ENCODE measurements around the gene GALNT17.

The GALNT17 gene

GRCh38 chr7:71301167-71301566 is 169.2 kb downstream of the GALNT17 start:
- Histone ChIP-seq H3K9me3 (ENCODE audit: control insufficient read depth, insufficient read depth, low read depth, low read length) (no peaks in the 10 kb centered on the region), H3K36me3 (ENCODE audit: control insufficient read depth in 2 of 2, insufficient read depth in 1 of 2, low read length in 2 of 2) (no peaks in the 10 kb centered on the region), H3K4me1 (ENCODE audit: control insufficient read depth, insufficient read depth, low read length) (no peaks in the 10 kb centered on the region), H3K27ac (ENCODE audit: extremely low read depth, low read depth, low read length) (no peak overlapping the region), H3K4me3 (ENCODE audit: low read depth, low read length) (no peak overlapping the region)
- TF ChIP-seq EGR2 (tag by site-specific recombination; IDR thresholded peaks at IDR 0.05; ENCODE audit: low read depth) (no peak), ZNF76 (tag by site-specific recombination; IDR thresholded peaks at IDR 0.05; ENCODE audit: borderline replicate concordance, low read depth) (no peak), ZNF174 (tag by site-specific recombination; IDR thresholded peaks at IDR 0.05) (no peak), HOXC10 (CRISPR knock-in tag; IDR thresholded peaks at IDR 0.05) (no peak), ZNF621 (tag by site-specific recombination; IDR thresholded peaks at IDR 0.05) (no peak), ZSCAN4 (tag by site-specific recombination; IDR thresholded peaks at IDR 0.05) (no peak), ZFP41 (tag by site-specific recombination; IDR thresholded peaks at IDR 0.05; ENCODE audit: borderline replicate concordance) (no peak), TRIM28 (IDR thresholded peaks at IDR 0.05; ENCODE audit: borderline replicate concordance, low read length) (no peak), ZNF654 (tag by site-specific recombination; IDR thresholded peaks at IDR 0.05; ENCODE audit: low read depth) (no peak), KLF1 (tag by site-specific recombination; IDR thresholded peaks at IDR 0.05) (no peak), MZF1 (tag by site-specific recombination; IDR thresholded peaks at IDR 0.05; ENCODE audit: borderline replicate concordance) (no peak)
- CTCF ChIA-PET, result interaction anchor here (0.6 kb wide), 1 partner anchor 625 kb away, joined by 3 read pairs; no protein-coding TSS in a partner anchor
- POLR2A ChIA-PET, result no interaction called here

DNA sequence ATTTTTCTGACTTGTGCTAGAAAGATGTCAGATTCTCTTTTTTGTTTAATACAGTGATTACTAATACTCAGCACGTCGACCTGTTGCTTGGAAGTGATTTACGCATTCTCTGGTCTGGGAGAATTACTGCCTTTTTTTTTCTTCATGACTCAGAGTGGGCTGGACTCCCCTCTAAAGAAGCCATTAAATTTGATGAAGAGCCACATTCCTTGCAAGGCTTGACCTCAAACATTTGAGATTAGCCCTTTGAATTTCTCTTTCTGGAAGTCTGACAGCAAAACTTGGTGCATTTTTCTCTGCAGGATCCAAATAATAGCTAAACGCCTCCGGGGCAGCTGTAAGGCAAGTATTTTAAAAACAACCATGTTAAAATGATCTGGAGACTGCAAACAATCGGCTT is 171.6 kb downstream of the GALNT17 start:
- no peak overlapping the region for H3K4me3 ChIP-seq (ENCODE audit: low read depth, low read length)
- CTCF ChIA-PET, result no interaction called here
- H3K27ac ChIP-seq (ENCODE audit: extremely low read depth, low read depth, low read length), result no peak overlapping the region
- H3K4me1 ChIP-seq (ENCODE audit: control insufficient read depth, insufficient read depth, low read length), result no peaks in the 10 kb centered on the region
- no peak for TF ChIP-seq ZNF514 (tag by site-specific recombination; IDR thresholded peaks at IDR 0.05)
- no peak for TF ChIP-seq ZNF24 (tag by site-specific recombination; IDR thresholded peaks at IDR 0.05)
- TF ChIP-seq KLF1 (tag by site-specific recombination; IDR thresholded peaks at IDR 0.05), result no peak
- no peak for TF ChIP-seq ZNF544 (tag by site-specific recombination; IDR thresholded peaks at IDR 0.05)
- no peak for TF ChIP-seq ZNF521 (tag by site-specific recombination; IDR thresholded peaks at IDR 0.05)
- TF ChIP-seq ZBTB7A (tag by site-specific recombination; IDR thresholded peaks at IDR 0.05; ENCODE audit: low read depth), result no peak
- no peak for TF ChIP-seq ZNF701 (tag by site-specific recombination; IDR thresholded peaks at IDR 0.05)
- no peak for TF ChIP-seq ATF2 (tag by site-specific recombination; IDR thresholded peaks at IDR 0.05; ENCODE audit: low read depth)
- TF ChIP-seq KLF8 (tag by site-specific recombination; IDR thresholded peaks at IDR 0.05), result no peak
- no peak for TF ChIP-seq PBX3 (CRISPR knock-in tag; IDR thresholded peaks at IDR 0.05)
- TF ChIP-seq, protein P1, sequence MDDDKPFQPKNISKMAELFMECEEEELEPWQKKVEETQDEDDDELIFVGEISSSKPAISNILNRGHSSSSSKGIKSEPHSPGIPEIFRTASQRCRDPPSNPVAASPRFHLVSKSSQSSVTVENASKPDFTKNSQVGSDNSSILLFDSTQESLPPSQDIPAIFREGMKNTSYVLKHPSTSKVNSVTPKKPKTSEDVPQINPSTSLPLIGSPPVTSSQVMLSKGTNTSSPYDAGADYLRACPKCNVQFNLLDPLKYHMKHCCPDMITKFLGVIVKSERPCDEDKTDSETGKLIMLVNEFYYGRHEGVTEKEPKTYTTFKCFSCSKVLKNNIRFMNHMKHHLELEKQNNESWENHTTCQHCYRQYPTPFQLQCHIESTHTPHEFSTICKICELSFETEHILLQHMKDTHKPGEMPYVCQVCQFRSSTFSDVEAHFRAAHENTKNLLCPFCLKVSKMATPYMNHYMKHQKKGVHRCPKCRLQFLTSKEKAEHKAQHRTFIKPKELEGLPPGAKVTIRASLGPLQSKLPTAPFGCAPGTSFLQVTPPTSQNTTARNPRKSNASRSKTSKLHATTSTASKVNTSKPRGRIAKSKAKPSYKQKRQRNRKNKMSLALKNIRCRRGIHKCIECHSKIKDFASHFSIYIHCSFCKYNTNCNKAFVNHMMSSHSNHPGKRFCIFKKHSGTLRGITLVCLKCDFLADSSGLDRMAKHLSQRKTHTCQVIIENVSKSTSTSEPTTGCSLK (tag by site-specific recombination; IDR thresholded peaks at IDR 0.05), result no peak
- no peak for TF ChIP-seq ZNF776 (tag by site-specific recombination; IDR thresholded peaks at IDR 0.05; ENCODE audit: borderline replicate concordance)
- TF ChIP-seq EGR2 (tag by site-specific recombination; IDR thresholded peaks at IDR 0.05; ENCODE audit: low read depth), result no peak
- TF ChIP-seq GLI4 (tag by site-specific recombination; IDR thresholded peaks at IDR 0.05), result no peak
- TF ChIP-seq ZBTB1 (tag by site-specific recombination; IDR thresholded peaks at IDR 0.05), result no peak
- no peak for TF ChIP-seq YY1 (tag by site-specific recombination; IDR thresholded peaks at IDR 0.05)
- TF ChIP-seq ZNF624 (tag by site-specific recombination; IDR thresholded peaks at IDR 0.05), result no peak
- TF ChIP-seq TRIM28 (IDR thresholded peaks at IDR 0.05; ENCODE audit: borderline replicate concordance, low read length), result no peak
- no peak for TF ChIP-seq ZNF132 (tag by site-specific recombination; IDR thresholded peaks at IDR 0.05; ENCODE audit: borderline replicate concordance)
- TF ChIP-seq ZNF768 (tag by site-specific recombination; IDR thresholded peaks at IDR 0.05), result no peak
- H3K36me3 ChIP-seq (ENCODE audit: control insufficient read depth in 2 of 2, insufficient read depth in 1 of 2, low read length in 2 of 2), result no peaks in the 10 kb centered on the region
- POLR2A ChIA-PET, result no interaction called here
- no peaks in the 10 kb centered on the region for H3K9me3 ChIP-seq (ENCODE audit: control insufficient read depth, insufficient read depth, low read depth, low read length)

Data from HEK293 (cell line).